ENCODE results near the gene EIF3J. TPM values are rescaled to one million over a fixed set of nuclear protein-coding genes. Genes with fewer than 3 reads are reported as not detected.
"Not testable (repeated sequence)": the region's sequence is repeated elsewhere in the genome, so short reads cannot be mapped to it uniquely, and the experiment has no call there.

Gene EIF3J
- total RNA-seq, 1 experiment from 2014 or later = 59.4 TPM

DNA sequence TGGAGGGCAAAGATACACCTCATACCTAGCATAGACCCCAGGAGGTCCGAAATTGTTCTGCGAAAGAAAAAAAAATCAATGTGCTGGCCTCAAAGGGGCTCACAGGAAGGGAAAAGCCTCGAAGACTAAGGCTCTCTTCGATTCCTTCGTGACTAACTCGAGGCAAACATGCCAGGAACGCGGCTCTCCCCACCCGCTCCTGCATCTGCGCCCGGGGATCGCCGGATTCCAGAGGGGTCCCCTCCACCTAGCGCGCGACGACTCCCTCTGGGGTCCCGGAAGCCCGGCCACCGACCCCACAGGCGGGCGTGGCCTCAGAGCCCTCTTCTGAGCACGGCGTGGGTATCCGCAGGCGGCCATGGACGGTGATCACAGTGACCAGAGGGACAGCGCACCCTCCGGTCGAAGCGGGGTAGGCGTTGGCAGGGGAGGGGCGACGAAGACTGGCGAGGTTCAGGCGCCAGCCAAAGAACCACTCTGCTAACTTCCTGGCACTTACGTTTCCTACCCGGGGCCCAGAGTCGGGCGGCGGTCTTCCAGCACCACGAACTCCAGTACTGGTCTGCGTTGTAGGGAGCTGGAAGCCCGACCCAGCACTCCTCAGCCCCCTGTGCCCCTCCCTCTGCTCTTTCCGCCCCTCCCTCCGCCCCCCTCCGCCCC is 515 bp upstream of the EIF3J start:
- DNase-seq (ENCODE audit: low read depth, low spot score) = peak; percentile 84
- in situ Hi-C loops (cut with HindIII; ENCODE audit: low pct_unique_long_range_greater_than_20kb, low sequenced_read_pairs) = no loop called here

DNA sequence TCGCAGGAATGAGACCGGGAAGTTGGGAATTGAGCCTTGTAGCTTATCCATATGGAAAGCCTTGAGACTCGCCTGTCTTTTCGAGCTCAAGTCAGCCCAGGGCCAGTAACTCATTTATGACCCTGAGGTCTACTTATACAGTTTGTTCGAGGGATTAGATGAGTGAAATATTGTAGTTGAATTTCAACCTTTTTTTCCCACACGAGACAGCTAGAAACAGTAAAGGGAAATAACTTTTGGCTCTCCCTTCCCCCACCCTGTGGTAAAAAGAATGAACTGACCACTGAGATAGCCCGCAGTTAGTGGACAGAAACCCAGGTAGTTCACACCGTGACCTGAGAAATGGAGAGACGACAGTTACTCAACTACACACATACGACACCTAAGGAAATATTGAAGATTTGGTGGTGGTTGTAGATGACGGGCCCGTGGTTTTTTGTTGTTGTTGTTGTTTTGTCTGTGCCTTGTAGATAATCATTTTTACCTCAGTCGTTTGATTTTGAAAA is 841 bp downstream of the EIF3J start:
- no peak for DNase-seq (ENCODE audit: low read depth, low spot score)

DNA sequence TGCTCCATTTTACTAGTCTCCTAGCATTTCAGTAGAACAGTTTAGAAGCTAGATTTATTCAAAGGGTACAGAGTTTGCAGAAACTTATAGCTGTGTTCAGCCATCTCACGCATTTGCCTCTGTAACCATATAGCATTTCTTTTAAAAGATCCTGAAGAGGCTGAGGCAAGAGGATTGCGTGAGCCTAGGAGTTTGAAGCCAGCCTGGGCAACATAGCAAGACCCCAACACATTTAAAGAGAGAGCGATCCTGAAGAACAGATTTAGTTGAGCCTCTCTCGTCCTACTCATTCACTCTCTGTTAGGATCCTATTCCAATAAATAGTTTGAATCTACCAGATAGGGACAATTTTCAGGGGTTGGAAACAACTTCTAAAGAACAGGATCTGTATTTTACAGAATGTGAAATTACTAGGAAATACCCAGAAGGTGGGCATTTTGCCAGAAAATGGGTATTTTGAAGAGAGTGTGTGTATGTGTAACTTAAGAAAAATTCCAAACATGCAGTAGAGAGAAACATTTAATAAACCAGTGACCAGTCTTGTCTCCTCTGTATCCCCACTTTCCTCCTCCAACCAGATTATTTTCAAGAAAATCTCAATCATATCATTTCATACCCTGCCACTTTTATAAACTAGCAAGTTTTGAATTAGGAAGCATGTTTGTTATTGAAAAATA is 4.5 kb downstream of the EIF3J start:
- in situ Hi-C loops (cut with HindIII; ENCODE audit: low pct_unique_long_range_greater_than_20kb, low sequenced_read_pairs) = no loop called here
- DNase-seq (ENCODE audit: low read depth, low spot score) = no peak

More for the DNA sequence above, 841 bp downstream of the EIF3J start:
- in situ Hi-C loops (cut with HindIII; ENCODE audit: low pct_unique_long_range_greater_than_20kb, low sequenced_read_pairs) = no loop called here

DNA sequence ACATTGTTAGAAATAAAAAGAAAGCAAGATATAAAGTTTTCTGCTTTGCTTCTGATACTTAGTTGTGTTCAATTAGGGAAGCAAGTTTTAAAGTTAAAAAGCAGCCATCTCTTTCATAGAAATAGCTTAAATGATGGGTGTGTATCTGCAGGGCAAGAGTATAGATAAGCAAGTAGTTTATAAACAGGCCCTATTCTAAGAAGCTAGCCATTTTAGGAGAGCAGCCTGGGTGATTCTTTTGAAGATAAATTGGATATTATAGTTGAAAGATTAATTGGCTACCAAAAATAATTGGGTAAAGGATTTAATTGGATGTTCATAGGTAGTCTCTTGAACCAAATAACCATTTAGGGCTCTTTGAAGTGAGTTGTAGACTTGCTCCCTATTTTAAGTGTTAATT is 5.6 kb downstream of the EIF3J start:
- DNase-seq (ENCODE audit: low read depth, low spot score) = no peak
- in situ Hi-C loops (cut with HindIII; ENCODE audit: low pct_unique_long_range_greater_than_20kb, low sequenced_read_pairs) = no loop called here

DNA sequence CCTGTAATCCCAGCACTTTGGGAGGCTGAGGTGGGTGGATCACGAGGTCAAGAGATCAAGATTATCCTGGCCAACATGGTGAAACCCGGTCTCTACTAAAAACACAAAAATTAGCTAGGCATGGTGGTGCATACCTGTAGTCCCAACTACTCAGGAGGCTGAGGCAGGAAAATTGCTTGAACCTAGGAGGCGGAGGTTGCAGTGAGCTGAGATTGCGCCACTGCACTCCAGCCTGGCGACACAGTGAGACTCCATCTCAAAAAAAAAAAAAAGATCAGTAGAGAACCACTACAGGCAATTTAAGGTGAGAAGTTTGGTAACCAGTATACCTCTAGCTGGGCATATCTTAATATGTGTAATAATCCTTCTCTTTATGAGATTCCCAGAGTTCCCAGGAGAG is 7.8 kb downstream of the EIF3J start:
- in situ Hi-C loops (cut with HindIII; ENCODE audit: low pct_unique_long_range_greater_than_20kb, low sequenced_read_pairs); DNase-seq (ENCODE audit: low read depth, low spot score): not testable (repeated sequence)

DNA sequence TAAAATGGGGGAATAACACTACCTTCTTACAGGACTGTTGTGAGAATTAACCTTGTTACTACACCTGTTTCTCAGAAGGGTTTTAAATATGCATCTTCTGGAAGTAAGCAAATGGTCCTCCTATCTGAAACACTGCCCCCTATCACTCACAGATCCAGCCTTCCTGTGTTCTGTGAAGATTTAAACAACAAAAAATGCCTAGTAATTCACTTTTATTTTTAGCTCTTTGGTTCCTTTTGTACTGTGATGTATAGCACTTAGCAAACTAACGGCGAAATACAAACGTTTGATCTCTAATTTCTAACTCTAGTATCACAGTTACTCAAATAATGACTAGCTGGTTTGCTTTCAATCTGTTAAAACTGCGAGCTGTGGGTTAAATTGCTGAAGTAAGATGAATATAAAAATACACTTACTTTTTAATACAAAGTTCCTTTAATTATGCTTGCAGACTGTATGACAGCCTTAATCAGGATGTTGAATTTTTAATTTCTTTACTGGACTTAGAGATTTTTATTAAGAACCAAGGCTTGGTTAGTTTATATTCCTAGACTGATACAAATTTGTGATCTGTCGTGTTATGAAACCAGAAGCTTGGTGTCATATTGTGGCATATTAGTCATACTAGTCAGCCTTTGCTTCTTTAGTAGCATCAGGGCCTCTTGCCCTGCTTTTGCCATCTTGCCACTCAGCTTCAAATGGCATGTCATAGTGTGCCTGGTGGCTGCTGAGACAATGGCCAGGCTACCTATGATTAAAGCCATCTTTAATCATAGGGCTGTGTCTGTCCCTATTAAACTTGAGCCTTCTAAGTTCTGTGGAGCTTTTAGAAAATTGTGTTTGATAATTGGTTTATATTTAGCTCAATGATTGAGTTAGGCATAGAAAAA is 9.2 kb downstream of the EIF3J start:
- peak; percentile 29 for DNase-seq (ENCODE audit: low read depth, low spot score)
- in situ Hi-C loops (cut with HindIII; ENCODE audit: low pct_unique_long_range_greater_than_20kb, low sequenced_read_pairs) = no loop called here

DNA sequence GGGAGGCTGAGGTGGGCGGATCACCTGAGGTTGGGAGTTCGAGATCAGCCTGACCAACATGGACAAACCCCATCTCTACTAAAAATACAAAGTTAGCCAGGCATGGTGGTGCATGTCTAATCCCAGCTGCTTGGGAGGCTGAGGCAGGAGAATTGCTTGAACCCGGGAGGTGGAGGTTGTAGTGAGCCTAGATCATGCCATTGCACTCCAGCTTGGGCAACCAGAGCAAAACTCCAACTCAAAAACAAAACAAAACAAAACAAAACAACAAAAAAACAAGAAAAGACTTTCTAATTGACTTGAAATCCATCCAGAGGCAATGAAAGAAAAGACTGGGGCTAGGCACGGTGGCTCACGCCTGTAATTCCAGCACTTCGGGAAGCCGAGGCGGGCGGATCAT is 12.2 kb downstream of the EIF3J start:
- in situ Hi-C loops (cut with HindIII; ENCODE audit: low pct_unique_long_range_greater_than_20kb, low sequenced_read_pairs); DNase-seq (ENCODE audit: low read depth, low spot score): not testable (repeated sequence)

DNA sequence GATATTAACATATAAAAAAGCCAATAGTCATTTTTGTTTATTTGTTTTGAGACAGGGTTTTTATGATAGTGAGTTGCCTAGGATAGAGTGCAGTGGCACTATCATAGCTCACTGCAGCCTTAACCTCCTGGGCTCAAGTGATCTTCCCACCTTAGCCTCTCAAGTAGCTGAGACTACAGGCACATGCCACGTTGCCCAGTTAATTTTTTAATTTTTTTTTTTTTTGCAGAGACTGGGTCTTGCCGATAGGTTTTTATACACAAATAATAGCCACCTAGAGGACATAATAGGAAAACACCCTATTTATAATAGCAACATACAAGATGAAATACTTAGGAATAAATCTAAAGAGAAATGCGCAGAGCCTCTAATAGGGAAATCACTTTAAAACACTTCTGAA is 13.3 kb downstream of the EIF3J start:
- DNase-seq (ENCODE audit: low read depth, low spot score) = peak; percentile 64
- in situ Hi-C loops (cut with HindIII; ENCODE audit: low pct_unique_long_range_greater_than_20kb, low sequenced_read_pairs) = no loop called here

DNA sequence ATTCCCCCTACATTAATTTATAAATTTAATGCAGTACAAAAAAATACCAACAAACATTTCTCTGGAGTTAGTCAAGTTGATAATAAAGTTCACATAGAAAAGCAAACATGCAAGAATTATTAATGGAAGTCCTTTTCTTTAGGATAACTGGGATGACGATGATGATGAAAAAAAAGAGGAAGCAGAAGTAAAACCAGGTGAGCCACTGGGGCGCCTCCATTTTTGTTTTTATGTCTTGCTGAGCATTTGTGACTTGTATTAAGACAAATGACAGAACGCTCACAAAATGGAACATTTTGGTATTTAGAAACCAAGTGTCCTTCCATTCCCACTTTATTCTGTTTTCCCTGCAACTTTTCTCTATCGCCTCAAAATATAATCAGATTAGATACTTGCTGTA is 13.8 kb downstream of the EIF3J start:
- in situ Hi-C loops (cut with HindIII; ENCODE audit: low pct_unique_long_range_greater_than_20kb, low sequenced_read_pairs) = no loop called here

DNA sequence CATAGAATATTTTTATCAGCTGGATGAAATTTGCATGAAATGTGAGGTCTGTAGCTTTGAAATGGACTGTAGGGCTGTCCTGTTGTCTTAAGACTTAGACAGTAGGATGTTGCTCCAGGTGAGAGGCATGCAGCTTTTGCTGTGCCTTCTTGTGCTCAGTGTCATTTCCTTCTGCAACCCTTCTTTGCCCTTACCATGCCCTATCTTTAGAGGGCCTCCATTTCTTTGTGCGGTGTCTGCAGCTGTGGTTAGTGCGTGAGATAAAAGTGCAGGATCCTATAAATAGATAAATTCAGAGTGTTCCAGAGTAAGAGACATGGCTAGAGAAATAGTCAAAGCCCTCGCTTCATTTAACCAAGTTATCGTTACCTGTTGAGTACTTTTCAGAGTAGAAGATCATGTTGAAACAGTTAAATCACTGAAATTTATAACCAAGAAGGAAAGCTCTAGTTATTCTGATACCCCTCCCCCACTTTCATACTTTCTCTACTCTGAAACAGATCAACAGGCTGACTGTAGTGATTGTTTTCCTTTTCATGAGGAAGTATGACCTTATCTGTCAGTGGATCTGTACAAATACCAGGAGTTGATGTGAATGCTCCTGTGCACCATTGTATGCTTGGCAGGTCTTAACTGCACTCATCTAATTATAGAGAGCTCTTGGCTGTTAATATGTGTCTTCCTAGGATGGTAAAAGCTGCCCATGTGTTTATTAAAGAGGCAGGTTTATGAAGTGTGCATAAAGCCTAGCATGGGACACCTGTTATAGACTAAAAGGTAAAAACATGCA is 18.2 kb downstream of the EIF3J start:
- DNase-seq (ENCODE audit: low read depth, low spot score) = no peak
- in situ Hi-C loops (cut with HindIII; ENCODE audit: low pct_unique_long_range_greater_than_20kb, low sequenced_read_pairs) = no loop called here

More for the DNA sequence above, 13.8 kb downstream of the EIF3J start:
- no peak for DNase-seq (ENCODE audit: low read depth, low spot score)

DNA sequence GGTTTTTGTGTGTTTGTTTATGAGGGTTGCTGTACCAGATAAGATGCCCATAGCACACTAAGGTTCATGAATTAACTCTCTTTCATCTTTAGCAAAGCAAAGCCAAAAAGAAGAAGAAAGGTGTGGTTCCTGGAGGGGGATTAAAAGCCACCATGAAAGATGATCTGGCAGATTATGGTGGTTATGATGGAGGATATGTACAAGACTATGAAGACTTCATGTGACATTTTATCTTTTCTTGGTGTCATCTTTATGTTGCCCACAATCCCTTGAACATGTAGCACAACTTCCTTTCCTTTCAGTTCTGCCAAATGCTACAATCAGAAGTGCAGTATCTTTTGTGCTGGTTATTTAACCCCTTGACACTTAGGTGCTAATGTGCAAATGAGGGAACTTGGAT is 24.0 kb downstream of the EIF3J start:
- in situ Hi-C loops (cut with HindIII; ENCODE audit: low pct_unique_long_range_greater_than_20kb, low sequenced_read_pairs); DNase-seq (ENCODE audit: low read depth, low spot score): not testable (repeated sequence)

DNA sequence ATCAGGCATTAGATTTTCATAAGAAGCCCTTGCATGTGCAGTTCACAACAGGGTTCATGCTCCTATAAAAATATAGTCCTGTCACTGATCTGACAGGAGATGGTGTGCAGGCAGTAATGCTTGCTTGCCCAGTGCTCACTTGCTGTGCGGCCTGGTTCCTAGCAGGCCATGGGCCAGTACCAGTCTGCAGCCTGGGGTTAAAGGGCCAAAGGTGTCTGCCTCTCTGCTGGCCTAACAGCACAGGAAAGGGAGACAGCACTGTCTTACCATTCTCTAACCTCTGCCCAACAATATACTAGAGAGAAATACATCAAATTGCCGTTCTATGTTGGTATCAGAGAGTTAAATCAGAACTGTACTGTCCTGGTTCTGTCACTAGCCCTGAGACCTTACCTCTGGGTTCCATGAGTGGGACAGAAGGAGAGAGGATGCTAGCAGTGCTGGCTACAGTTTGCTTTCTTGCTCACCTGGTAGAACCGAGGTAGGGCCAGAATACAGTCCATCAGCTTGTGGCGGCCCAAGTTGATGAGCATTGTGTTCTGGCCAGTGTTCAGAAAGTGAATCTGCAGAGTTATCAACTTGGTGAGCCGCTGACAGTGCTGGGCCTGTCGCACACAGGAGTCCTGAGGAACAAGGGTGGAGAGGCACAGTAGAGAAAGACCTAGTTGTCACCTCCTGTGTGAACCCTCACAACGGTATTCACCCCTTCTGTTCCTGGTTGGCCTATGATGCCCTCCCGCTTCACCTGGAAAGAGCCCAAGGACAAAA is 28.6 kb downstream of the EIF3J start:
- in situ Hi-C loops (cut with HindIII; ENCODE audit: low pct_unique_long_range_greater_than_20kb, low sequenced_read_pairs) = no loop called here
- no peak for DNase-seq (ENCODE audit: low read depth, low spot score)

DNA sequence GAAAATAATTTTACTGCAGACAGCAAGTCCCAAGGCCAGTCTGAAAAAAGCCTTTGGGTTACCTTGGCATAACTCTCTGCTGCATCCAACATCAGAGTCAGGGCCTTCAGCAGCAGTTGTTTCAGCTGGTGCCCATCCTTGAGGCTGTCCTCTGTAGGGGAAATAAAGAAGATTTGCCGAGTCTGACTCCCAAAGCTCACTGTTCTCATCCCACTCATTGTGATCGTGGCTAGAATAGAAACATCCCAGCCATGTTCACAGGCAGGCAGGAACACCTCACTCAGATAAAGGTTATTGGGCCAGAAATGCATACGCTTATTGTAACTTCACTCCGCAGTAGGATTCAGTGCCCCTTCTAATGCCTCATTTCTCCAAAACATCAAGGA is 29.2 kb downstream of the EIF3J start:
- DNase-seq (ENCODE audit: low read depth, low spot score) = no peak
- in situ Hi-C loops (cut with HindIII; ENCODE audit: low pct_unique_long_range_greater_than_20kb, low sequenced_read_pairs) = no loop called here

DNA sequence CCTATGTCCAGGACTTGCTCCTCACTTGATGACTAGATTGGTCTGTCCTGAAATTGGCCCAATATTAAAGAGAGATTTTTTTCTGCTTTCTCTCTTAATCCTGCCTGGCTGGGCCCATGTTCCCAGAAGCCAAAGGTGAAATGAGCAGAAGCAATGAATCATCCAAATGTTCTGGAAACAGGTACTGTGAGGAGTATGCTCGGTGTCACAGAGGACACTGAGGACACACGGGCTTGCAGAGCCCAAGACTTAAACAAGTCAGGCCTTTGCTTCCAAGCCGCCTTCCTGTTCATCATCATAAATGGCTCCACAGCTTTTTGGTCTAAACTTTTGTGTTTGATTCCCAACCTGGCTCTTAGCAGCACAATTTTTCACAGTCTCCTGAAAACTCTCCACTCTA is 31.4 kb downstream of the EIF3J start:
- no peak for DNase-seq (ENCODE audit: low read depth, low spot score)
- in situ Hi-C loops (cut with HindIII; ENCODE audit: low pct_unique_long_range_greater_than_20kb, low sequenced_read_pairs) = no loop called here

DNA sequence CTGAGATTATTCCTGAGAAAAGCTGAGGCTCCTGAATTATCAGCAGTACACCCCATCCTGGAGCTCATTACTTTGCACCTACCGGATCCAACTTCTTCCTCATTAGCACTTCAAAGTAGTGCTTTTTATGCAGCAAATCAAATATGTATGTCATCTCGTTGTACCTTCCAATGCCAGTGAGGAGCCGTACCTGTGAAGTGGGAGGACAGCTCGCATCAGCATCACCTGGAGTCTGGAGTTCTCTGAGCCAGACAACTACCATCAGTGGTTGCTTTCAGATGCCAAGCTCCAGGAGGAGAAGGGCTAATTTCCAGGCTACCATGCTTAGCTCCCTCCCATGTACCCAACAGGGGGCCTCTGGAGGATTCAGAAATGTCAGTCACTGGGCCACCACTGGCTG is 32.4 kb downstream of the EIF3J start:
- in situ Hi-C loops (cut with HindIII; ENCODE audit: low pct_unique_long_range_greater_than_20kb, low sequenced_read_pairs) = no loop called here
- no peak for DNase-seq (ENCODE audit: low read depth, low spot score)

DNA sequence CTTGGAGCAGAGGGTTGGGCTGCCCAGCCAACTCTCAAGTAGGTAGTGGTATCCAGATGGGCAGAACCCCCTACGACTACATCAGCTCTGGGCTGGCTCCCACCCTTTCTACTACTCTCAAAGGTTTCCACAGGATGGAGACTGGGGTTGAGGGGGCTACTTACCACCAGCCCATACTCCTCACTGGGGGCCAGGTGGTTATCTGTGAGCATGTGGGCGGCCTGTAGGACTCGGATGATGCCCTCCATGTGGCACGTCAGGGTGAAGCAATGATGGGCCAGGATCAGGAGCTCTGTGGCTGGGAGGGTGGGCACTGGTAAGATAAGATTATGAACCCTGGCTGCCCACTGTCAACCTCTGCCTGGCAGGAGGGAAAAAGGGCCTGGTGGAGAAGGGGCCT is 33.4 kb downstream of the EIF3J start:
- in situ Hi-C loops (cut with HindIII; ENCODE audit: low pct_unique_long_range_greater_than_20kb, low sequenced_read_pairs) = no loop called here
- DNase-seq (ENCODE audit: low read depth, low spot score) = no peak

DNA sequence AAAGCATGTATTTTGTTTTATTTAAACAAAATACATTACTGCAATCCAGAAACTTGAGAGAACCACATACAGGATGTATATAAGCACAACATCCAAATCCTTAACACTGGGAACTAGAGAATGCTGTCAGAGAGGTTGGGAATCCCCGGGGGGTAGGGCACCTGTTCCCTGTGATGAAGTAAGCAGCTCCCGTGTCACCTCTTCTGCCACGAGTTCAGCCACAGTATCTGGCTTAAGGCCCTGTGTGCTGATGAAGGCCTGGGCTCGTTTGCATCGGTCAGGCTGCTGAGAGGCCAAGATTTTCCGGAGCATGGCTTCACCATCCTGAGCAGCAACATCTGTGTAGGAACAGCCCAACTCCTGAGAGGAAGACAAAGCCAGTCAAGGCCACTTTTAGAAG is 36.4 kb downstream of the EIF3J start:
- in situ Hi-C loops (cut with HindIII; ENCODE audit: low pct_unique_long_range_greater_than_20kb, low sequenced_read_pairs) = no loop called here
- DNase-seq (ENCODE audit: low read depth, low spot score) = no peak
